RKO (cell line): ENCODE measurements around the gene PERM1.

Experiments used
- DNase-seq: peaks from one replicate; pipeline ENCODE4 v3.0.0-alpha.2; 2016; ENCODE audit warnings: low spot score

Gene PERM1

GRCh38 chr1:945688-946556 lies 36.0 kb downstream of the PERM1 start:
- DNase-seq, result no peak

- DNase-seq, result no peak
Measured at GRCh38 chr1:944341-945325, 37.3 kb downstream of the PERM1 start.

DNA sequence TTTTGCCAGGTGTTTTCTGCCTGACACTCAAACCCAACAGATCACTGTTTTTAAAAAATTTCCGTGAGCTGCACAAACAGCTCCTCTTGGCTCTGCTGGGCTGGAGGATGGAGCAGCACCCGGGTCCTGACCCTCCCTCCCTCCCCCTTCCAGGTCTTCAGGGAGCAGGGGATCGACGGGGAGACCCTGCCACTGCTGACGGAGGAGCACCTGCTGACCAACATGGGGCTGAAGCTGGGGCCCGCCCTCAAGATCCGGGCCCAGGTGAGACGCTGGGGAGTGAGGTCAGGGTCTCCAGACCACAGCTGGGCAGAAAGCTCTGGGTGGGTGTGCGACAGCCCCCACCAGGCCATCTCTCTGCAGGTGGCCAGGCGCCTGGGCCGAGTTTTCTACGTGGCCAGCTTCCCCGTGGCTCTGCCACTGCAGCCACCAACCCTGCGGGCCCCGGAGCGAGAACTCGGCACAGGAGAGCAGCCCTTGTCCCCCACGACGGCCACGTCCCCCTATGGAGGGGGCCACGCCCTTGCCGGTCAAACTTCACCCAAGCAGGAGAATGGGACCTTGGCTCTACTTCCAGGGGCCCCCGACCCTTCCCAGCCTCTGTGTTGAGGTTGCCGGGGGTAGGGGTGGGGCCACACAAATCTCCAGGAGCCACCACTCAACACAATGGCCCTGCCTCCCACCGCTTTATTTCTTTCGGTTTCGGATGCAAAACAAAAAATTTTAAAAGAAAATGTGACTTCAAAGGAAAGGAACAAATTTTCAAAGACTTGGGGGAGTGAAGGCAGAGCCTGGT lies 38.1 kb downstream of the PERM1 start:
- DNase-seq, result no peak

DNA sequence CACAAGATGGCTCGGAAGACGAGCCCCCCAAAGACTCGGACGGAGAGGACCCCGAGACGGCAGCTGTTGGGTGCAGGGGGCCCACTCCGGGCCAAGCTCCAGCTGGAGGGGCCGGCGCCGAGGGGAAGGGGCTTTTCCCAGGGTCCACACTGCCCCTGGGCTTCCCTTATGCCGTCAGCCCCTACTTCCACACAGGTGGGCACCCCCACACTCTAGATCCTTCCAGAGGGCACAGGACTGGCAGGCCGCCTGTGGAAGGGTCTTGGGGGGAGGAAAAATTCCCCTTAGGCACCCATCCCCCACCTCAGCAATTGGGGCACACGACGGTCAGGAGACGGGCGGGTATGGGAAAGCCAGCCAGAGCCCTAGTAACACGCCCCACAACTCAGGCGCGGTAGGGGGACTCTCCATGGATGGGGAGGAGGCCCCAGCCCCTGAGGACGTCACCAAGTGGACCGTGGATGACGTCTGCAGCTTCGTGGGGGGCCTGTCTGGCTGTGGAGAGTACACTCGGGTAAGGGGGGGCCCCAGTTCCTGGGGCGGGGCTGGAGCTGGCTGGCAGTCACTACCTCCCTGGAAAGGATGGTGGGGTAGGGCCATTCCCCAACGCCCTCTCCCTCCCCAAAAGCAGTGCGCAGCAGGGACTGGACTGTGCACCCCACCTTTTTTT lies 38.9 kb downstream of the PERM1 start:
- no peak for DNase-seq

- DNase-seq, result no peak
Measured at GRCh38 chr1:942411-942821, 39.5 kb downstream of the PERM1 start.

DNA sequence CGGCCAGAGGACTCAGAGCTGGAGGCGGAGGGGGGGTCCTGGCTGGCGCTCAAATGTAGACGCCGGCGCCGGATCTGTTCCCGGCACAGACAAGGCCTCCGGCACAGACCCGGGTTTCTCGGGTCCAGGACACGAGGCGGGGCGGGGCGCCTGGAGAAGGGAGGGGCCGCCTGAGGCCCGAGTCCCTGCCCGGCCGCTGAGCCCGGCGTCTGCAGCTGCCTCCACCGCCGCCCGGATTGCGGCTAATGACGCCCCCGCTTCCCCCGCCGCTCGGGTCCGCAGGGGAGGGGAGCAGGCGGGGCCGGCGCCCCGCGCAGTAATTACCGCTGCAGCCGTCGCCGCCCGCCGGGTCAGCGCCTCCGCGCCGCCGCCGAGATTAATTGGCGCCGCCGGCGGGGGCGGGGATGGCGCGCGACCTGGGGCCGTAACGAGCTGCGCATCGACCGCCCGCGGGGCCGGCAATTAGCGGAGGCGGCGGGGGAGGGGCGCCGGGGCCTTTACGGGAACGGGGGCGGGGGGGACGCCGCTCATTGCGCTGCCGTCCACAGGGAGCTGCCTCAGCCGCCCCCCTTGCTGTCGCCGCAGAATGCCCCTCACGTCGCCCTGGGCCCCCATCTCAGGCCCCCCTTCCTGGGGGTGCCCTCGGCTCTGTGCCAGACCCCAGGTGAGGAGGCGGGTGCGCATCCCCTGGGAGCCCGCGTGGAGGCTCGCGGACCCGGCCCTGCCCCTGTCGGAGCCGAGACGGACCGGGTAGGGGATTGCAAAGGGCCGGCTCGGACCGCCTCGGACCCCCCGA lies 40.1 kb downstream of the PERM1 start:
- DNase-seq, result peak; percentile 48

DNA sequence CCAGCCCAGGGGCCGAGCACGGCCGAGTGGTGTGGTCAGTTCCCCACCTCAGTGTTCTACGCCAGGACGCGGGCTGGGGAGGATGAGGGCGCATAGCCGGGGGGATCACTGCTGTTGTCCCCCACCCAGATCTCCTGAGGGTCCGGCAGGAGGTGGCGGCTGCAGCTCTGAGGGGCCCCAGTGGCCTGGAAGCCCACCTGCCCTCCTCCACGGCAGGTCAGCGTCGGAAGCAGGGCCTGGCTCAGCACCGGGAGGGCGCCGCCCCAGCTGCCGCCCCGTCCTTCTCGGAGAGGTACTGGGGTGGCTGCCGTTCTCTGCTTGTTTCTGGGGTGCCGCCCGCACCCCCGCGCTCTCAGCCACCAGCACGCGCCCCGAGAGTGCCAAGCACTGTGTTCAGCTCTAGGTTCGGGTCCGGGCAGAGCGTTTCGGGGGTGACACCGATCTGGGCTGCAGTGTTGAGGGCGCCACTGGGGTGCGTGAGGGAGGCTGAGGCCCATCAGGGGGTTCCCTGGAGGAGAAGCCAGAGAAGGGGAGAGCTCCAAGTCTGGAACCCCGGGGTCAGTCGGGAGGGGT lies 40.8 kb downstream of the PERM1 start:
- DNase-seq, result no peak

DNA sequence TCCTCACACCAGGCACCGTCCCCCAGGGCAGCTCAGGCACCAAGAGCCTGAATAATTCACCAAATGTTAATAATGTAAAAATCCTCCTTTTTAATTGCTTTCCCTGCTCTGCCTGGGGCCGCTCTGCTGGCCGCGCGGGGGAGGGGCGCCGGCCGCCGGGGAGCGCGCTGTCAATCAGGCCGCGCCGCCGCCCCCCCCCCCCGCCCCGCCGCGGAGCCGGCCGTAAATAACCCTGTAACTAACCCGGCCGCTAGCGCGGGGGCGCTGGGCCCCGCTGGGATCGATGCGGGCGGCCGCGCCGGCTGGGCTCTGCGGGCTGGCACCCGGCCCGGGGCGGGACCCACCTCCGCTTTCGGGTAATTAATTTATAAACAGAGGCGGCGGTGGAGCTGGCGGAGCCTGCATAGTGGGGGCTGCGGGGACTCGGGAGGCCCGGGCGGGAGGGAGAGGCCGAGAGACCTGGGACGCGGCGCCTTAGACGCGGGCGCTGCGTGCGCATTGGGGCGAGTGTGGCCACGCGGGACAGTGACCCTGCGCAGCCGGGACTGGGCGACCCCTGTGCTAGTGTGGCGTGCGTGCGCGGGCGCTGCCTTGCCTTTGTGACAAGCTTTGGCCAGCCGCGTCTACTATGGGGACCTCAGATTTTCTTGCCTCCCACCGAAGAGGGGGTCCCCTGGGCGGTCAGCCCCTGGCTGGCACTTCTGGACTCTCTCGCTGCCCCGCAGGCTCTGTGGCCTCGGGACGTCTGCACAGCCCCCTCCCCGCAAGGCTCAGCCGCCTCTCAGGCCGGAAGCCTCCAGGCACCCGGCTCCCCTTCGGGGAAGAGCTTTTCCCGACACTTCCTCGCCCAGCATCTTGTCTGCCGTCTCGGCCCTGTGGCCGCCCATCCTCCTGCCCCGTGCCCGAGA lies 41.5 kb downstream of the PERM1 start:
- peak; percentile 50 for DNase-seq

DNA sequence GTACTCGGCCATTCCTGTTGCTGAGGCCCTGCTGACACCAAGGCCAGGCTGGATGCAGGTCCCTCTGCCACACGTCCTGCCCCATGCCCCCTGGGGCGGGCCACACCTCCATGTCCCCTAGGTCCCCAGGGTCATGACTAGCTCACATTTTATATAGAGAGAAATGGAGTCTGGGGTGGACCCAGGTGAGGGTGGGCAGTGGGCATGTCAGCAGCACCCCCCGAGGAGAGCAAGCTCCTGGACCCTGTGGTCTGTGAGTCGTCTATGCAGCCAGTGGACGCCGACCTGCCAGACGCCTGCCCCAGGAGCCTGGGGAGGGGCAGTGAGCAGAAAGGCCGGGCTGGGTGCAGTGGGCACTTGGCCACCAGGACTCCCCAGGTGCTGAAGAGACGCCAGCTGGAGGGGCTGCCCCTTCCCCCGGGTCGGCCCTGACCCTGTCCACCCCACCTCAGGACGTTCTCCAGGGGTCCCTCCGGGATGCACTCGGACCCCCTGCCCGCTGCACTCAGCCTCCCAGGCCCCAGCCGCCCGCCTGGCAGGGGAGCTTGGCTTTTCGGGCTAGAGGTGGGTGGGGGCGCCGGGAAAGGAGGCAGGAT lies 42.3 kb downstream of the PERM1 start:
- DNase-seq, result no peak

DNA sequence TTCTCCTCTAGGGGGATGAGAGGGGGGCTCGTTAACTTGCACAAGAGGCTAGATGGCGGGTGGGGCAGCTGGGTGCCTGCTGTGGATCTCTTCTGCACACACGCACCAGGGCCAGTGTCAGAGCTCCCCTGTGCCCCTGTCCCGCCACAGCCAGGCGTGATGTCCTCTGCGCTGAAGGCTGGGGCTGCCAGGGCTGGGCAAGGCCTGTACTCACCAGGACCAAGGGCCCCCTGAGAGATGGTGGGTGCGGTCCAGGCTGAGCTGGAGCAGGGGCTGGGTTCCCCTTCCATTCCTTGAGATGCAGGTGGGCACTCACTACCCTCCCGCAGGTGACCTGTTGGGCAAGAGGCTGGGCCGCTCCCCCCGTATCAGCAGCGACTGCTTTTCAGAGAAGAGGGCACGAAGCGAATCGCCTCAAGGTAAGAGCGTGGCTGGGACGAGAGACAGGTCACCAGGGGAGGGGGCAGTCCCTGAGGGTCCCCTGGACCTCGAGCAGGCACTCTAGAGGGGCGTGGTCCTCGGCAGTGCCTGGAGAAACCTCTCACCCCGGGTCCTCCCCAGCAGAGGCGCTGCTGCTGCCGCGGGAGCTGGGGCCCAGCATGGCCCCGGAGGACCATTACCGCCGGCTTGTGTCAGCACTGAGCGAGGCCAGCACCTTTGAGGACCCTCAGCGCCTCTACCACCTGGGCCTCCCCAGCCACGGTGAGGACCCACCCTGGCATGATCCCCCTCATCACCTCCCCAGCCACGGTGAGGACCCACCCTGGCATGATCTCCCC lies 43.0 kb downstream of the PERM1 start:
- DNase-seq, result no peak

GRCh38 chr1:938088-938683 lies 43.7 kb downstream of the PERM1 start:
- peak; percentile 63 for DNase-seq

DNA sequence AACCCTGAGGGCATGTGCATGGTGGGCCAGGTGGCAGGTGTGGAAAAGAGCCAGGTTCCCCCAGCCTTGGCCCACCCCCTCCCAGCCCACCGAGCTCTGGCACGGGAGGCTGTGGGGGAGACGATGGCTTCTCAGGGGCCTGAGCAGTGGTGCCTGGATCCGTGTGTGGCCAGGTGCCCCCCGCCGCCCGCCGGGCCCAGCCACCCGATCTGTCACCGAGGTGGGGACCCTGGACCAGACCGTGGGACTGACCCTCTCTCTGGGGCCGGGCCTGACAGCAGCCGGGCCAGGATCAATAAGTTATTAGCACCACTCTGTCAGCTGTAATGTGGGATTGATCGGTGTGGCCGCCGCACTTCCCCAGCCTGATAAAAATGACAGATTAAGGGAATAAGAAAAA lies 44.4 kb downstream of the PERM1 start:
- no peak for DNase-seq

- DNase-seq, result no peak
Measured at GRCh38 chr1:936348-937264, 45.3 kb downstream of the PERM1 start.

- DNase-seq, result no peak
Measured at GRCh38 chr1:935751-936231, 46.1 kb downstream of the PERM1 start.

- DNase-seq, result no peak
Measured at GRCh38 chr1:934991-935750, 46.7 kb downstream of the PERM1 start.

DNA sequence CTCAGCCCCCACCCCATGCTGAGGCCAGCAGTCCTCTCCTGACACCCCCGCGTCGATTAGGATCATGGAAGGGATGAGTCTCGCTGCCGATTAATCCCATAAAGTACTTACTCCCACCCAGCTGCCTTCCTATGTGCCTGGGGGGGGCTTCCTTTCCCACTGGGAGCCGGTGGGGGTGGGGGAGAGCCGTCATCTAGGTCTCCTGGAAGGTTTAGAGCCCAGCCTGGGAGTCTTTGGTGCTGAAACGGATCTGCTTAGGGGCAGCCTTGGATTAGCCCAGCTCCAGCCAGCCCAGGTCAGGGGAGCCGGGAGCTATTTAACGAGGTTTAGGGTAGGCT lies 48.3 kb downstream of the PERM1 start:
- no peak for DNase-seq
